Esophagus squamous epithelium (tissue), 5 donors: ENCODE measurements around the gene BNIP3. TPM values are rescaled to one million over a fixed set of nuclear protein-coding genes. Genes with fewer than 3 reads are reported as not detected.
A peak's percentile ranks its signal among the peaks of the same experiment; 100 is the strongest.

Source experiments
- DNase-seq: peaks from one replicate; lab custom pipeline; 2025; lab: John Stamatoyannopoulos, UW
- H3K27ac ChIP-seq, 4 donors: fragments of 200-600 bp; sonication (generic); one replicate each; pipeline ENCODE4 v1.5.1; 2016 to 2019; ENCODE audit warnings: mild to moderate bottlenecking in 1 of 4
- H3K27me3 ChIP-seq, 4 donors: fragments of 200-600 bp; sonication (generic); 1 replicate in 3 of 4; 2 replicates in 1 of 4; pipeline versions ENCODE4 v1.5.1 to v1.6.0; 2017 to 2021; ENCODE audit warnings: antibody characterized with exemption in 1 of 4
- H3K36me3 ChIP-seq, 3 donors: fragments of 200-600 bp; sonication (generic); one replicate each; pipeline ENCODE4 v1.5.1; 2016 to 2019
- H3K4me1 ChIP-seq, 3 donors: fragments of 200-600 bp; sonication (generic); one replicate each; pipeline ENCODE4 v1.5.1; 2017 to 2019
- H3K4me3 ChIP-seq, 4 donors: fragments of 200-600 bp; sonication (generic); 1 replicate in 3 of 4; 2 replicates in 1 of 4; pipeline ENCODE4 v1.5.1; 2016 to 2019; ENCODE audit warnings: mild to moderate bottlenecking in 2 of 4, moderate library complexity in 1 of 4
- H3K9me3 ChIP-seq, 3 donors: fragments of 200-600 bp; sonication (generic); one replicate each; pipeline ENCODE4 v1.5.1; 2016 to 2019
- CTCF ChIP-seq, 6 experiments: fragments of 450-650 bp in 4 of 6; fragments of 200-600 bp in 2 of 6; sonication (generic) in 2 of 6; IDR thresholded peaks; one replicate each; pipeline ENCODE4 v1.5.1; 2016 to 2019; ENCODE audit warnings: antibody characterized with exemption in 6 of 6, mild to moderate bottlenecking in 4 of 6, moderate library complexity in 4 of 6
- POLR2A ChIP-seq, 4 donors: fragments of 450-650 bp; IDR thresholded peaks; one replicate each; pipeline ENCODE4 v1.6.1; 2017; ENCODE audit warnings: antibody characterized with exemption in 4 of 4, mild to moderate bottlenecking in 4 of 4, moderate library complexity in 3 of 4
- WGBS, 2 donors: methylation state at CpG; one replicate each; pipeline ENCODE4 v1.1.5; 2018; 5-methylcytosine and 5-hydroxymethylcytosine counted together
- intact Hi-C: fragments of 100-400 bp; cut with DNase I; formaldehyde crosslinking; loops from one replicate; pipeline ENCODE4 v1.15.0; 2022
- total RNA-seq, 4 donors: library from RNA; depleted of rRNA; stranded (reverse); fragments of >200 nt; gene quantifications; one replicate each; pipeline ENCODE4 v1.1.0, GENCODE V29; 2016
- donor health status: DM: yes; HTN: yes; CAD: no.

BNIP3 gene
- total RNA-seq, 4 donors from 2014 or later = 35.2 to 83.8 (median 73.9) TPM

- WGBS, 2 donors = 35 to 48% methylated on average over 9 of the region's 21 CpGs
- Histone ChIP-seq H3K9me3 (no peaks in the 10 kb centered on the region), H3K4me1 (peaks cover 4 to 52% (median 5%) of the 10 kb centered on the region in 3 donors), H3K36me3 (peaks cover 0 to under 1% (median 0%) of the 10 kb centered on the region in 3 donors), H3K27ac (peak overlapping the region in 3 of 4 donors; percentile 62 to 88 (median 73)), H3K27me3 (peaks cover 0 to 33% (median 0%) of the 10 kb centered on the region in 4 donors), H3K4me3 (peak overlapping the region; percentile 70 to 78 (median 76))
- no peak for DNase-seq
- no peak for TF ChIP-seq POLR2A (IDR thresholded peaks at IDR 0.05)
- TF ChIP-seq CTCF (IDR thresholded peaks at IDR 0.05) = no peak
- intact Hi-C loops = no loop called here
Measured at GRCh38 chr10:131982796-131983195, 1.1 kb upstream of the BNIP3 start.

GRCh38 chr10:131982185-131982756 lies 548 bp upstream of the BNIP3 start:
- intact Hi-C loops = no loop called here
- TF ChIP-seq CTCF (IDR thresholded peaks at IDR 0.05) (no peak), POLR2A (IDR thresholded peaks at IDR 0.05) (no peak)
- H3K27me3 ChIP-seq = peaks cover 0 to 33% (median 0%) of the 10 kb centered on the region in 4 donors
- peak overlapping the region; percentile 50 to 88 (median 68) for H3K27ac ChIP-seq
- 0% methylated on average over 8 of the region's 83 CpGs; no CpG with 5 or more reads in 1 of the 2 donors for WGBS, 2 donors
- H3K9me3 ChIP-seq = no peaks in the 10 kb centered on the region
- H3K36me3 ChIP-seq = peaks cover 0 to 5% (median 0%) of the 10 kb centered on the region in 3 donors
- DNase-seq = no peak
- H3K4me3 ChIP-seq = peak overlapping the region; percentile 70 to 78 (median 76)
- H3K4me1 ChIP-seq = peaks cover 4 to 52% (median 5%) of the 10 kb centered on the region in 3 donors

GRCh38 chr10:131980761-131981428 lies 828 bp downstream of the BNIP3 start:
- TF ChIP-seq CTCF (IDR thresholded peaks at IDR 0.05) (no peak), POLR2A (IDR thresholded peaks at IDR 0.05) (no peak)
- Histone ChIP-seq H3K4me3 (peak overlapping the region; percentile 70 to 78 (median 76)), H3K36me3 (peaks cover 0 to 5% (median 0%) of the 10 kb centered on the region in 3 donors), H3K27me3 (peaks cover 0 to 33% (median 0%) of the 10 kb centered on the region in 4 donors), H3K4me1 (peaks cover 4 to 52% (median 5%) of the 10 kb centered on the region in 3 donors), H3K27ac (peak overlapping the region; percentile 62 to 88 (median 76)), H3K9me3 (no peaks in the 10 kb centered on the region)
- no peak for DNase-seq
- 10 to 17% methylated on average over 6 to 17 of the region's 31 CpGs for WGBS, 2 donors
- intact Hi-C loops = no loop called here

- TF ChIP-seq CTCF (IDR thresholded peaks at IDR 0.05) (no peak), POLR2A (IDR thresholded peaks at IDR 0.05) (no peak)
- DNase-seq = no peak
- H3K27ac ChIP-seq = peak overlapping the region in 1 of 4 donors; percentile 29
- no peaks in the 10 kb centered on the region for H3K9me3 ChIP-seq
- peak overlapping the region in 3 of 4 donors; percentile 70 to 77 (median 76) for H3K4me3 ChIP-seq
- H3K4me1 ChIP-seq = peaks cover 4 to 52% (median 5%) of the 10 kb centered on the region in 3 donors
- peaks cover 0 to 33% (median 0%) of the 10 kb centered on the region in 4 donors for H3K27me3 ChIP-seq
- WGBS, 2 donors = 78 to 87% methylated on average over 8 of the region's 8 CpGs
- intact Hi-C loops = no loop called here
- peaks cover 0 to 5% (median 0%) of the 10 kb centered on the region in 3 donors for H3K36me3 ChIP-seq
Measured at GRCh38 chr10:131980321-131980720, 1.4 kb downstream of the BNIP3 start.

- no peak for DNase-seq
- peak overlapping the region in 2 of 4 donors; percentile 5 to 29 for H3K27ac ChIP-seq
- 11 to 36% methylated on average over 10 to 25 of the region's 30 CpGs for WGBS, 2 donors
- H3K9me3 ChIP-seq = no peaks in the 10 kb centered on the region
- no peak for TF ChIP-seq CTCF (IDR thresholded peaks at IDR 0.05)
- no peak for TF ChIP-seq POLR2A (IDR thresholded peaks at IDR 0.05)
- peaks cover 0 to 33% (median 0%) of the 10 kb centered on the region in 4 donors for H3K27me3 ChIP-seq
- intact Hi-C loops = no loop called here
- peaks cover 4 to 52% (median 5%) of the 10 kb centered on the region in 3 donors for H3K4me1 ChIP-seq
- H3K4me3 ChIP-seq = peak overlapping the region; percentile 2 to 77 (median 73)
- H3K36me3 ChIP-seq = peaks cover 0 to 5% (median 0%) of the 10 kb centered on the region in 3 donors
Measured at GRCh38 chr10:131979821-131980270, 1.9 kb downstream of the BNIP3 start.
